GM12878 (cell line): ENCODE data around the gene OR2AP1.

ENCODE experiments used
- PAX5 ChIP-seq: IDR thresholded peaks from 2 replicates; pipeline ENCODE4 v1.6.1; 2011; ENCODE audit warnings: low read depth, low read length, borderline replicate concordance
- POLR2A ChIP-seq: IDR thresholded peaks from 2 replicates; pipeline ENCODE4 v1.6.1; 2011; ENCODE audit warnings: low read depth, mild to moderate bottlenecking, low read length
- POLR2AphosphoS5 ChIP-seq: IDR thresholded peaks from 2 replicates; pipeline ENCODE4 v1.6.1; 2011; ENCODE audit warnings: mild to moderate bottlenecking, low read length, inconsistent platforms
- RFX5 ChIP-seq: IDR thresholded peaks from 2 replicates; pipeline ENCODE4 v1.6.1; 2011; ENCODE audit warnings: low read depth, low read length, improper control_type of control experiment
- TARDBP ChIP-seq: IDR thresholded peaks from 2 replicates; pipeline ENCODE4 v1.6.1; 2016; ENCODE audit warnings: borderline replicate concordance
- TF ChIP-seq, protein P1 (sequence below): IDR thresholded peaks from 2 replicates; pipeline ENCODE4 v1.6.1; 2012; ENCODE audit warnings: low read depth, low read length, improper control_type of control experiment
- TF ChIP-seq, protein P2 (sequence below), 3 experiments: IDR thresholded peaks in 2 of 3; conservative IDR thresholded peaks in 1 of 3; 2 replicates each; pipeline ENCODE4 v1.5.1; 2011; ENCODE audit warnings: low read depth in 3 of 3, low read length in 3 of 3, mild to moderate bottlenecking in 3 of 3, control low read depth in 2 of 3, moderate library complexity in 2 of 3, inconsistent platforms in 1 of 3, mixed read lengths in 1 of 3; ENCODE audit not compliant: control insufficient read depth in 2 of 3, insufficient read depth in 1 of 3; ENCODE audit errors: extremely low read depth in 1 of 3

DNA sequence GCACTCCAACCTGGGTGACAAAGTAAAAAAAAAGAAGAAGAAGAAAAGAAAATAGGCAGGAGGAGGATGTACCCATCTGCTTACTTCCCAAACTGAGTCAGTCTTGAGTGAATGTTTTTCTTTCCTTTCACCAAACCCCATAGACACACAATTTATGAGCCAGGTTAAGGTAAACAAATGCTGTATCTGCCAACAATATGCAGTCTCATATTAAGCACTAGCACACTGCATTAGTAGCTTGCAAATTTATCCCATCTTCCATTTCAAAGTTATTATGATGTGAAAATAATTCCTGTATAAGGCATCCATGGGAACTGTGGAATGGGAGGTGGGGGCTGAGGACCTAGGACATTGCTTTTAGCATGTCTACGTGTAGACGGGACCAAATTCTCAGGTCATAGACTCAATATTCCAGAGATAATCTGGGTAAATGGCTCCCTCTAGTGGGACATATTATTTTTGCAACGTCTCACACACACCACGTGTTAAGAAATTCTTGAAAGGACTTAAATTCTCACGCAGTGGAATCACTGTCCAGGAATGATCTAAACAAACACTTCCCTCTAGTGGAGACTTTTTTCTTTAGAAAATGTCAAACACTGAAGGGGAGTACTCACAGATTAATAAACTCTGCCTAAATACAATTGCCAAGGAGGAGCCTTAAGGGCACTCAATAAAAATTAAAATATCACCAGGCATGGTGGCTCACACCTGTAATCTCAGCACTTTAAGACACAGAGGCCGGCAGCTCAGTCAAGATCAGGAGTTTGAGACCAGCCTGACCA is 47.3 kb downstream of the OR2AP1 start:
- TF ChIP-seq, protein P1, sequence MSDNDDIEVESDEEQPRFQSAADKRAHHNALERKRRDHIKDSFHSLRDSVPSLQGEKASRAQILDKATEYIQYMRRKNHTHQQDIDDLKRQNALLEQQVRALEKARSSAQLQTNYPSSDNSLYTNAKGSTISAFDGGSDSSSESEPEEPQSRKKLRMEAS = no peak
- TF ChIP-seq, protein P2, sequence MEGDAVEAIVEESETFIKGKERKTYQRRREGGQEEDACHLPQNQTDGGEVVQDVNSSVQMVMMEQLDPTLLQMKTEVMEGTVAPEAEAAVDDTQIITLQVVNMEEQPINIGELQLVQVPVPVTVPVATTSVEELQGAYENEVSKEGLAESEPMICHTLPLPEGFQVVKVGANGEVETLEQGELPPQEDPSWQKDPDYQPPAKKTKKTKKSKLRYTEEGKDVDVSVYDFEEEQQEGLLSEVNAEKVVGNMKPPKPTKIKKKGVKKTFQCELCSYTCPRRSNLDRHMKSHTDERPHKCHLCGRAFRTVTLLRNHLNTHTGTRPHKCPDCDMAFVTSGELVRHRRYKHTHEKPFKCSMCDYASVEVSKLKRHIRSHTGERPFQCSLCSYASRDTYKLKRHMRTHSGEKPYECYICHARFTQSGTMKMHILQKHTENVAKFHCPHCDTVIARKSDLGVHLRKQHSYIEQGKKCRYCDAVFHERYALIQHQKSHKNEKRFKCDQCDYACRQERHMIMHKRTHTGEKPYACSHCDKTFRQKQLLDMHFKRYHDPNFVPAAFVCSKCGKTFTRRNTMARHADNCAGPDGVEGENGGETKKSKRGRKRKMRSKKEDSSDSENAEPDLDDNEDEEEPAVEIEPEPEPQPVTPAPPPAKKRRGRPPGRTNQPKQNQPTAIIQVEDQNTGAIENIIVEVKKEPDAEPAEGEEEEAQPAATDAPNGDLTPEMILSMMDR (IDR thresholded peaks at IDR 0.05 in 2 of 3, conservative IDR thresholded peaks at IDR 0.05 in 1 of 3; ENCODE audit: control insufficient read depth in 2 of 3, extremely low read depth in 1 of 3, insufficient read depth in 1 of 3, low read depth in 3 of 3, low read length in 3 of 3) = peak; percentile 62 to 88 (median 85)
- TF ChIP-seq PAX5 (no peak), RFX5 (no peak), POLR2AphosphoS5 (no peak), TARDBP (no peak), POLR2A (no peak)
